GM12865 (cell line): Measurements from ENCODE around the gene GTF3C1.

Source experiments
- DNase-seq: peaks from one replicate; pipeline ENCODE4 v3.0.0; 2010; ENCODE audit warnings: low read depth
- H3K4me3 ChIP-seq: 2 replicates; pipeline ENCODE4 v1.5.1; 2011; ENCODE audit warnings: mild to moderate bottlenecking, low read depth, low read length, control low read depth
- CTCF ChIP-seq: IDR thresholded peaks from 2 replicates; pipeline ENCODE4 v1.5.1; 2011; ENCODE audit warnings: low read length, control low read depth, low read depth, inconsistent platforms; ENCODE audit not compliant: insufficient read depth; ENCODE audit errors: missing control alignments

The GTF3C1 gene

GRCh38 chr16:27470567-27471431, 78.9 kb downstream of the GTF3C1 start:
- no peak for DNase-seq
- no peak overlapping the region for H3K4me3 ChIP-seq
- no peak for TF ChIP-seq CTCF

GRCh38 chr16:27468941-27469531, 80.7 kb downstream of the GTF3C1 start:
- no peak for DNase-seq
- H3K4me3 ChIP-seq: no peak overlapping the region
- TF ChIP-seq CTCF: no peak

- no peak for DNase-seq
- no peak for TF ChIP-seq CTCF
- no peak overlapping the region for H3K4me3 ChIP-seq
Observed at GRCh38 chr16:27465483-27465879, 84.2 kb downstream of the GTF3C1 start.

GRCh38 chr16:27464626-27465482, 84.9 kb downstream of the GTF3C1 start:
- no peak overlapping the region for H3K4me3 ChIP-seq
- DNase-seq: no peak
- no peak for TF ChIP-seq CTCF

GRCh38 chr16:27463741-27464591, 85.7 kb downstream of the GTF3C1 start:
- H3K4me3 ChIP-seq: no peak overlapping the region
- no peak for DNase-seq
- no peak for TF ChIP-seq CTCF
